Endothelial cell of umbilical vein (primary cell): ENCODE data around the gene PCDH9. TPM values are rescaled to one million over a fixed set of nuclear protein-coding genes. Genes with fewer than 3 reads are reported as not detected.
"Not testable (repeated sequence)": the region's sequence is repeated elsewhere in the genome, so short reads cannot be mapped to it uniquely, and the experiment has no call there.

ENCODE experiments used
- BruUV-seq: library from RNA; stranded (reverse); fragments of 400-500 nt; replicated peaks from 2 replicates; lab custom pipeline; 2021; lab: Mats Ljungman, UMichigan
- CTCF ChIA-PET: fragments of 300-600, 350-600 bp; sonication (Branson Sonifier 250); formaldehyde crosslinking; loops from one replicate; lab custom pipeline; 2021; ENCODE audit warnings: antibody characterized with exemption, inconsistent platforms; lab: Charles Lee
- POLR2A ChIA-PET: fragments of 300-600, 350-600 bp; sonication (Branson Sonifier 250); formaldehyde crosslinking; loops from one replicate; lab custom pipeline; 2021; ENCODE audit warnings: antibody characterized with exemption, inconsistent platforms; lab: Charles Lee
- DNase-seq: peaks from one replicate; pipeline ENCODE4 v3.0.0-alpha.2; 2011; ENCODE audit warnings: low read depth, low spot score
- FAIRE-seq: peaks from 2 replicates; lab custom pipeline; 2011; peaks lifted over from hg19 to GRCh38; lab: Jason Lieb, UNC
- H2AFZ ChIP-seq: 2 replicates; pipeline ENCODE4 v1.6.0; 2012; ENCODE audit warnings: low read depth, low read length, control low read depth, inconsistent platforms
- H3K27ac ChIP-seq: 2 replicates; pipeline ENCODE4 v1.5.1; 2011; ENCODE audit warnings: low read depth, mild to moderate bottlenecking, control low read depth, low read length, moderate library complexity; ENCODE audit not compliant: insufficient read depth
- H3K27me3 ChIP-seq, 2 experiments: 2 replicates each; pipeline versions ENCODE4 v1.6.0 to v1.6.1; 2011; ENCODE audit warnings: low read length in 2 of 2, mixed read lengths in 1 of 2; ENCODE audit not compliant: control insufficient read depth in 2 of 2, insufficient read depth in 2 of 2
- H3K36me3 ChIP-seq, 2 experiments: 2 replicates in 1 of 2; 3 replicates in 1 of 2; pipeline ENCODE4 v1.5.1; 2011; ENCODE audit warnings: low read length in 2 of 2, mild to moderate bottlenecking in 1 of 2, moderate library complexity in 1 of 2; ENCODE audit not compliant: control insufficient read depth in 2 of 2, insufficient read depth in 2 of 2; ENCODE audit errors: extremely low read depth in 1 of 2
- H3K4me1 ChIP-seq: 3 replicates; pipeline ENCODE4 v1.5.1; 2011; ENCODE audit warnings: mild to moderate bottlenecking, low read length; ENCODE audit not compliant: control insufficient read depth, insufficient read depth; ENCODE audit errors: extremely low read depth
- H3K4me2 ChIP-seq: 2 replicates; pipeline ENCODE4 v1.6.1; 2011; ENCODE audit warnings: low read length, control low read depth, mixed read lengths; ENCODE audit not compliant: insufficient read depth
- H3K4me3 ChIP-seq, 3 experiments: fragments of 200-600 bp in 1 of 3; sonication (generic), shearing (Covaris generic) in 1 of 3; replicated peaks in 1 of 3; 2 replicates each; pipeline ENCODE4 v1.5.1; 2011 to 2016; ENCODE audit warnings: control low read depth in 3 of 3, low read length in 3 of 3, mild to moderate bottlenecking in 2 of 3, inconsistent platforms in 1 of 3, low read depth in 1 of 3, moderate library complexity in 1 of 3; ENCODE audit not compliant: insufficient read depth in 1 of 3
- H3K79me2 ChIP-seq: 2 replicates; pipeline ENCODE4 v1.6.0; 2012; ENCODE audit warnings: low read length, inconsistent platforms; ENCODE audit not compliant: control insufficient read depth, insufficient read depth
- H3K9ac ChIP-seq: replicated peaks from 2 replicates; pipeline ENCODE3; 2011; ENCODE audit warnings: low read length, control low read depth; ENCODE audit not compliant: insufficient read depth; ENCODE audit errors: extremely low read depth
- H3K9me1 ChIP-seq: replicated peaks from 3 replicates; pipeline ENCODE4 v1.6.0; 2011; ENCODE audit warnings: mild to moderate bottlenecking, low read length; ENCODE audit not compliant: control insufficient read depth, insufficient read depth; ENCODE audit errors: extremely low read depth
- H3K9me3 ChIP-seq: replicated peaks from 2 replicates; pipeline ENCODE4 v1.5.1; 2012; ENCODE audit warnings: low read length, inconsistent platforms; ENCODE audit not compliant: control insufficient read depth, insufficient read depth
- H4K20me1 ChIP-seq: replicated peaks from 2 replicates; pipeline ENCODE3; 2011; ENCODE audit warnings: mild to moderate bottlenecking, low read length; ENCODE audit not compliant: control insufficient read depth, insufficient read depth; ENCODE audit errors: extremely low read depth
- FOS ChIP-seq: IDR thresholded peaks from 2 replicates; pipeline ENCODE4 v1.6.1; 2011; ENCODE audit warnings: mild to moderate bottlenecking, low read length, moderate library complexity, borderline replicate concordance; ENCODE audit not compliant: insufficient read depth
- GATA2 ChIP-seq: IDR thresholded peaks from 2 replicates; pipeline ENCODE4 v1.7.0; 2011; ENCODE audit warnings: low read depth, mild to moderate bottlenecking, moderate library complexity, mixed read lengths, low read length; ENCODE audit not compliant: insufficient read length, insufficient read depth
- JUN ChIP-seq: IDR thresholded peaks from 2 replicates; pipeline ENCODE4 v1.6.1; 2011; ENCODE audit warnings: borderline replicate concordance, low read depth; ENCODE audit not compliant: insufficient read length, insufficient read depth
- POLR2A ChIP-seq: IDR thresholded peaks from 2 replicates; pipeline ENCODE4 v1.6.1; 2012; ENCODE audit warnings: low read depth, mild to moderate bottlenecking, control low read depth, low read length
- POLR2AphosphoS5 ChIP-seq: IDR thresholded peaks from 2 replicates; pipeline ENCODE4 v1.6.1; 2012; ENCODE audit warnings: low read depth, mild to moderate bottlenecking, control low read depth, low read length, moderate library complexity; ENCODE audit not compliant: insufficient read depth
- dilution Hi-C: fragments of 300-500 bp; cut with MboI; formaldehyde crosslinking; loops from one replicate; pipeline ENCODE4 v1.15.0; 2019; ENCODE audit warnings: low sequenced_read_pairs; ENCODE audit not compliant: extremely low pct_ligation_motif_present
- intact Hi-C: fragments of 100-400 bp; cut with micrococcal nuclease; formaldehyde crosslinking; loops from one replicate; pipeline ENCODE4 v1.10.0; 2022
- polyA plus RNA-seq, 4 experiments: library from polyadenylated mRNA; depleted of rRNA in 3 of 4; stranded (reverse) in 3 of 4; unstranded in 1 of 4; fragments of >200 nt; gene quantifications; 2 replicates each; pipeline versions ENCODE4 v1.2.1 to v1.2.3, GENCODE V29; 2011 to 2012; ENCODE audit warnings: missing spikeins in 1 of 4
- total RNA-seq: library from RNA; stranded (reverse); gene quantifications from 2 replicates; pipeline ENCODE4 v1.2.3, GENCODE V29; 2021

PCDH9 gene
- total and polyA plus RNA-seq, 2 donors (not counting 3 experiments of a cell fraction or from before 2014, with no cell fraction given), result 1.1 to 5.2 TPM

DNA sequence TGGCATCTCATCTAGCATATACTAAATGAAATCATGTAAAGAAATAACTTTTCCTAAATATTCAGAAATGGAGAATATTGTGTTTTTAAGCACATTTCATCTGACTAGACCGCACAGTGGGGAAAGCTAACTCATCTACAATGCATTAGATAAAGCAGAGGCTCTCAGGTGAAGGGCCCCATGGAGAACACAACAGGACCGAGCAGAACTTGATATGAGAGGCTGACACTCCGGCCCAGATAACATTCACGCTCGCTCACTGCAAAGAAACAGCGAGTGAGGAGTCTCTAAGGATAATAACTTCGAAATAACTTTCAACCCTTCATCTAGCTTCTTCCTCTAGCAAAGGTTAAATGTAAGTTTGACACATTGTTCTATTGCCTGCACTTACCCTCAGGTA is 130.6 kb downstream of the PCDH9 start:
- Histone ChIP-seq H3K9ac (no peak overlapping the region), H2AFZ (no peak overlapping the region), H4K20me1 (no peaks in the 10 kb centered on the region), H3K4me3 (no peak overlapping the region), H3K27me3 (no peaks in the 10 kb centered on the region), H3K9me1 (no peaks in the 10 kb centered on the region), H3K4me2 (no peak overlapping the region), H3K4me1 (no peaks in the 10 kb centered on the region), H3K27ac (no peak overlapping the region), H3K9me3 (no peaks in the 10 kb centered on the region), H3K36me3 (no peaks in the 10 kb centered on the region), H3K79me2 (no peaks in the 10 kb centered on the region)
- ChIA-PET CTCF (interaction anchor here (0.6 kb wide), 1 partner anchor 444 kb away, joined by 3 read pairs; no protein-coding TSS in a partner anchor), POLR2A (no interaction called here)
- no TSS peak for BruUV-seq
- no peak for TF ChIP-seq GATA2
- no peak for TF ChIP-seq JUN
- FAIRE-seq (no peak), DNase-seq (no peak)
- dilution Hi-C loops, result no loop called here
- intact Hi-C loops, result no loop called here

DNA sequence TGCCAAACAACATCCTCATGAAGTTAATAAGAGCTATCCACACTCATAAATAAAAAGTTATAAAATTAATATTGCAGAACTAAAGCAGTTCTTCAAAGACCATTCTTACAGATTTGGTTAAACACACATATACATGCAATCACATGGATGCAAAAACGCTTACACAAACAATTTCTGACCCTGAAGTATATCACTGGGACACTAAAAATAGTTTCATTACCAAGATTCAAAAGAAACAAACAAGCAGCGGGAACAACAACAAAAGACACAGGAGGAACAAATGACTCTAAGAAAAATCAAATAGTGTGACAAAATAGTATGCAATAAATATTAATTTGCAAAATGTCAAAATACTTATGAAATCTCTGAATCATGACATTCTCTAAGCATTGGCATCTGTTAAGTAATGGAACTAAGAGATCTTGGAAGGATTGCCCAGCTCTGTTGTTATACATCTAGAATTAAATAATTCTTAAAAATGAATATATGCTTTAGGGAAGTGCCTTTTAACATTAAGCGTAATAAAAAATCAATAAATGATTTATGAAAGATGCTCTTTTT is 132.2 kb downstream of the PCDH9 start:
- no peak overlapping the region for H3K27ac ChIP-seq
- H3K9me3 ChIP-seq, result no peaks in the 10 kb centered on the region
- dilution Hi-C loops (no loop called here), intact Hi-C loops (no loop called here)
- FAIRE-seq, result no peak
- no peak overlapping the region for H2AFZ ChIP-seq
- no peaks in the 10 kb centered on the region for H4K20me1 ChIP-seq
- no peaks in the 10 kb centered on the region for H3K9me1 ChIP-seq
- H3K4me1 ChIP-seq, result no peaks in the 10 kb centered on the region
- no peak overlapping the region for H3K9ac ChIP-seq
- POLR2A ChIA-PET, result no interaction called here
- TF ChIP-seq FOS (no peak), POLR2A (no peak), POLR2AphosphoS5 (no peak)
- H3K27me3 ChIP-seq, result no peaks in the 10 kb centered on the region
- H3K4me2 ChIP-seq, result no peak overlapping the region
- no TSS peak for BruUV-seq
- no peak for DNase-seq
- H3K79me2 ChIP-seq, result no peaks in the 10 kb centered on the region
- H3K4me3 ChIP-seq, result no peak overlapping the region
- CTCF ChIA-PET, result interaction anchor here (0.6 kb wide), 1 partner anchor 489 kb away, joined by 3 read pairs; no protein-coding TSS in a partner anchor
- no peaks in the 10 kb centered on the region for H3K36me3 ChIP-seq

- CTCF ChIA-PET, H2AFZ ChIP-seq, dilution Hi-C loops, H3K9me1 ChIP-seq, FAIRE-seq, H3K4me1 ChIP-seq, H3K9me3 ChIP-seq, BruUV-seq, H3K27me3 ChIP-seq, POLR2A ChIA-PET, H3K9ac ChIP-seq, H4K20me1 ChIP-seq, H3K4me3 ChIP-seq, H3K79me2 ChIP-seq, H3K4me2 ChIP-seq, intact Hi-C loops, H3K36me3 ChIP-seq, DNase-seq, H3K27ac ChIP-seq: not testable (repeated sequence)
These were observed 133.2 kb downstream of the PCDH9 start for GRCh38 chr13:67096893-67097292.
